ENCODE results near the gene SLC17A9.
A peak's percentile ranks its signal among the peaks of the same experiment; 100 is the strongest.
"Not testable (repeated sequence)": the region's sequence is repeated elsewhere in the genome, so short reads cannot be mapped to it uniquely, and the experiment has no call there.

SLC17A9 gene

DNA sequence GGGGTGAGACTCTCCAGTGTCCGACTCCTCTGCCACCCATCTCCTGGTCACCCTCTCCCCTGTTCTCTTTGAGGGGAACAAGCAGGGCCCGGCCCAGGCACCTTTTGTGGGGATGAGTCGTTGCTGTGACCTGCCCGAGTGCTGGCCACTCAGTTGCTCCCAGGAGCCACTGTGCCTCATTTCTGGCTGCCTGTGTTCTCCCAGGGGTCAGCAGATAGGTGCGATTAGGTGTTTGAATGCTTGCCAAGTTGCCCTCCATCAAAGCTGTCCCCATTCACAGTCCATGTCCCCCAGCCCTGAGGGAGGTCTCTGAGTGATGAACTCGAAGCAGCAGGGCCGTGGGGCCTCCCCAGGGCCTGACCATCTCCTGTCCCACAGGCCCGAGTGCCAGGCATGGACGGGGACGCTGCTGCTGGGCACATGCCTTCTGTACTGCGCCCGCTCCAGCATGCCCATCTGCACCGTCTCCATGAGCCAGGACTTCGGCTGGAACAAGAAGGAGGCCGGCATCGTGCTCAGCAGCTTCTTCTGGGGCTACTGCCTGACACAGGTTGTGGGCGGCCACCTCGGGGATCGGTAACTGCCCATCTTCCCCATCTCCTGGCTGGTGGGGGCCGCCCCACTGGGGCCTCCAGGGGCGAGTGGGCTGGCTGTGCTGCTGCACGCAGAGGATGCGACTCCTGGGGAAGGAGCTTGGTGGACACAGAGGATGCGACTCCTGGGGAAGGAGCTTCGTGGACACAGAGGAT is 4.1 kb downstream of the SLC17A9 start:
- DNase-seq (ENCODE audit: low read depth, low spot score): no peak

DNA sequence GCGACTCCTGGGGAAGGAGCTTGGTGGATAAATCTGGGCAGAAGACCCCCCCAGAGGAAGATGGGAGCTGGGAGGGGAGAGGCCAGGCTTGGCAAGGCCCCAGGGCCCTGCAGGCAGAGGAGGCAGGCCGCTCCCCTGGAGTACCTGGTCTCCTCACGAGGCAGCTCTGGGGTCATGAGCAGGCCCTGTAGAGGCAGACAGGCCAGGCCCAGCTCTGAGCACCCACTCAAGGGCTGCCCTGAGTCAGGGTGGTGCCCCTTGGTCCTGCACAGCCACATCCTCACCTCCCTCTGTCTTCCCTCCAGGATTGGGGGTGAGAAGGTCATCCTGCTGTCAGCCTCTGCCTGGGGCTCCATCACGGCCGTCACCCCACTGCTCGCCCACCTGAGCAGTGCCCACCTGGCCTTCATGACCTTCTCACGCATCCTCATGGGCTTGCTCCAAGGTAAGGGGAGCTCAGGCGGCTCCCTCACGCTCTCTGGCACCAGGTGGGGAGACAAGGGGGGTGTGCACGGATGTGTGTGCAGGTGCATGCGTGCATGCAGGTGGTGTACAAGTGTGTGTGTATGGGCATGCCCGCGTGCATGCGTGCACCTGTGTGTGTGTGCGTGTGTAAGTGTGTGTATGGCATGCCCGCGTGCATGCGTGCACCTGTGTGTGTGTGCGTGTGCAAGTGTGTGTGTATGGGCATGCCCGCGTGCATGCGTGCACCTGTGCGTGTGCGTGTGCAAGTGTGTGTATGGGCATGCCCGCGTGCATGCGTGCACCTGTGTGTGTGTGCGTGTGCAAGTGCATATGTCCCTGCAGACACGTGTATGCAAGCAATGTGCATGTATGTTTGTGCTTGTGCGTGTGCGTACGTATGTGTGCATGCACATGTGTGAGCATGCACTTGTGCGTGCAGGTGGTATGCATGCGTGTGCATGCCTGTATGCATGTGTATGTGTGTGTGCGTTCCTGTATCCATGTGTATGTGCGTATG is 4.9 kb downstream of the SLC17A9 start:
- no peak for DNase-seq (ENCODE audit: low read depth, low spot score)

DNA sequence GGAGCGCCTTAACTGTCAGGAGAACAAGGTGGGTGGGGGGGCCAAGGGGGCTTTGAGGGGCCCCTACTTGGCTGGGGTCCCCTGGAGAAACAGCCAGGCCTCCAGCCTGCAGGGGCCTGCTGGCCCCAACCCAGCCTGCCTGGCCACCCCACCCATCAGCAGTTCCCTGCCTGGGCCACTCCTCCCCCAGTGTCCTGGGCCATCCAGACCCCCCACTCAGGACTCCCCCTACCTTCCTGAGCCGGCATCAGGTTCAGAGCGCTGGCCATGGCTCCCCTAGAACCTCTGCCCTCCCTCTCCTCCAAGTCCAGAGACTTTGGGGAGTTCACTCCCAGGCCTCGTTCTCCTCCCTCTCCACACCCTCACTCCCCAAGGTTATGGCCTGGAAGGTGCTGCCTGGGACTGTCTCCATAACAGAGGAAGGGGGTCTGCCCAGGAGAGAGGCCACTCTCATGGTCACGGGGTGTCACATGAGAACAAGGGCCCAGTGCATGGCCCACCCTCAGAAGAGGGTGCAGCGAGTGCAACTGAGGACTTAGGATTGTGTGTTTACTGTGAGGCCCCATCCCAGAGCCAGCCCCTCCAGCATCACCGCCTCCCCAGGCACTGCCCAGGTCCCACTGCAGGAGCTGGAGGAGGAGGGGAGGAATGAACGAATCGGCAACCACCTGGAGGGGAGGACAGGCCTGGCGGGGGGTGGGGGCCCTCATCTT is 6.0 kb downstream of the SLC17A9 start:
- DNase-seq (ENCODE audit: low read depth, low spot score): no peak

DNA sequence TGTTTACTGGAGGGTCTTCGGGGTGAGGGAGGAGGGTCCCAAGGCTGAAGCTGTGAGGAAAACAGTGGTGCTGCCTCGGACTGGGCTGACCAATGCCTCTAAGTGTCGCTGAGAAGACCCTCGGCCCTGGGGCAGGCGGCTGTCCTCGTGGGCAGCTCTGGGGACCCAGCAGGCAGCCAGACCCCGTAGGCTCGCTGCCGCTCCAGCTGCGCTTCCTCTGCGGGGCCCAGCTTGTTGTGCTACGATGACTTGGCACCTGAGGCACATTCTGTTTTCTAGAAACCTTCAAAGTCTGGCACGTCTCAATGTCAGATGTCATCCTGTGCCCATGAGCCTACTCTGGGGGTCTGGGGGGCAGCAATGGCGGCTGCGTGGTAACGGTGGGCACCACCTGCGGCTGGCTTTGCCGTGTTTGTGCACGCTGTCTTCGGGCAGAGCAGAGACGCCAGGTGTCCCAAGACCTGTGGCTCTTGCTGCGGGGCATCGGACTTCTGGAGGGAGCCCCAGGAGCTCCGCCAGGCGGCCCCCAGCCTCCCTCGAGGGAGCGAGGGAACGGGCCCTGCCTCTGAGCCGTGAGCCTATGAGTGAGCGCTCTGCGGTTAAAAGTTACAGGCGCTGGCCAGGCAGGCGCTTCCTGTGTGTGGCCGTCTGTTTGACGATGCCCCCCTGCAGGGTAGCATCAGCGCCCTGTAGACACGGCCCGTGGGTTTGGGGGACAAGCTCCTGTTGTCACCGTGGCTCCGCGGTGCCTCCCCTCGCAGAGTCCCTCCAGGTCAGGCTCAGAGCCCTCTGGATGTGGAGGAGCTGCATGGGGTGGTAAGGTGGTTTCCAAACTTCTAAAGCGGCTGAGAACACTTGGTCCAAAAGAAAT is 6.8 kb downstream of the SLC17A9 start:
- DNase-seq (ENCODE audit: low read depth, low spot score): no peak

DNA sequence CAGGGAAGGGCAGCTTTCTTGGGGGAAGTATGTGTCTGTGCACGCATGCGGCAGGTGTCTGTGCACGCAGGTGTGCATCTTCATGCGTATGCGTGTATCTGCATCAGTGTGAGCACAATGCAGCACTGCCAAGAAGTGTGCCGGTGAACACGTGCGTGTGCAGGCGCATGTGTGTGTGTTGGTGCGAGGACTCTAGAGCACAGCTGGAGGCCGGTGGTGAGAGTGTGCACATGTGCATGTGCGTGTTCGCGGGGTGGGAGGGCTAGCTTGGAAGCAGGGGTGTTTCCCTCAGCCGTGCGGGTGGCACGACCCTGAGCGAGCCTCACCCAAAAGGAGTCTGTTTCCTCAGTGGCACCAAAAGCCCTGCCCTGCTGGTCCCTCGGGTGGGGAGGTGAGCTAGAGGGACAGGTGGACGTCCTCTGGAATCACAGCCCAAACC is 7.5 kb downstream of the SLC17A9 start:
- DNase-seq (ENCODE audit: low read depth, low spot score): no peak

DNA sequence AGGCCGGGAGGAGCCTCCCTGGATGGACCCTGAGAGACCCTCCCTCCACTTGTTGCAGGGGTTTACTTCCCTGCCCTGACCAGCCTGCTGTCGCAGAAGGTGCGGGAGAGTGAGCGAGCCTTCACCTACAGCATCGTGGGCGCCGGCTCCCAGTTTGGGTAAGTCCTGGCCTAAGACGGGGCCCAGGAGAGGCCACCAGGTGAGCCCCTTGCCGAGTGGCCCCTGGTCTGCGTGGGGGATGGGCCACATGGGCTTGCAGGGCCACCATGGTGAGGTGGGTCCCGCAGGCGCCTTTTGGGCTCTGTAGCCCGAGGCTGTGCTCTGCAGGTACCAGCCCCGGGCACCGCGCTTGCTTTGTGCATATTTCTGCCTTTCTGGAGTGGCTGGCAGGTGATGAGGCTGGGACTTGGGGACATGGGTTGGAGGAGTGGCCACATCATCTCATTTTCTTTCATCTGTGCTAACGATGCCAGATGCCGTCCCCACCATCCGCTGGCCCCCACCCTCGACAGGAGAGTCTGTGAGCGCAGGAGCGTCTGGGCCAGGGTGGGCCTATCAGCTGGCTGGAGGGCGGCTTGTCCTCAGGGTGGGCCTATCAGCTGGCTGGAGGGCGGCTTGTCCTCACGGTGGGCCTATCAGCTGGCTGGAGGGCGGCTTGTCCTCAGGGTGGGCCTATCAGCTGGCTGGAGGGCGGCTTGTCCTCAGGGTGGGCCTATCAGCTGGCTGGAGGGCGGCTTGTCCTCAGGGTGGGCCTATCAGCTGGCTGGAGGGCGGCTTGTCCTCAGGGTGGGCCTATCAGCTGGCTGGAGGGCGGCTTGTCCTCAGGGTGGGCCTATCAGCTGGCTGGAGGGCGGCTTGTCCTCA is 8.2 kb downstream of the SLC17A9 start:
- not testable (repeated sequence) for DNase-seq (ENCODE audit: low read depth, low spot score)

DNA sequence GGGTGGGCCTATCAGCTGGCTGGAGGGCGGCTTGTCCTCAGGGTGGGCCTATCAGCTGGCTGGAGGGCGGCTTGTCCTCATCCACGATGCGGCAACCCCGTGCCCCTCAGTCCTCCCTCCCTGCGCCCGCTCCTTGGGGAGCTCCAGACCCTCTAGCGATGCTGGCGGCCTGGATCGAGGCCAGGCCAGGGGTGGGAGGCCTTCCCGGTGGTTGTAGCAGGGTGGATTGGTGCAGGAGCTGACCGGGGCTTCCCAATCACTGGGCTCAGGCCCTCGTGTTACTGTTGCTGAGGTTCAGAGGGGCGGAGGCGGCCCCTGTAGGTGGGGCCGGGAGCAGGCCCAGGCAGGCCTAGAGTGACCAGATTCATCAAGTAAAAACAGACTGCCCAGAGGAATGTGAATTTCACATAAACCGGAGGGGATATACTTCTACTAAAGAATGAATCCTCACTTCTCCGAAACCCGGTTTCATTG is 8.8 kb downstream of the SLC17A9 start:
- peak; percentile 49 for DNase-seq (ENCODE audit: low read depth, low spot score)

DNA sequence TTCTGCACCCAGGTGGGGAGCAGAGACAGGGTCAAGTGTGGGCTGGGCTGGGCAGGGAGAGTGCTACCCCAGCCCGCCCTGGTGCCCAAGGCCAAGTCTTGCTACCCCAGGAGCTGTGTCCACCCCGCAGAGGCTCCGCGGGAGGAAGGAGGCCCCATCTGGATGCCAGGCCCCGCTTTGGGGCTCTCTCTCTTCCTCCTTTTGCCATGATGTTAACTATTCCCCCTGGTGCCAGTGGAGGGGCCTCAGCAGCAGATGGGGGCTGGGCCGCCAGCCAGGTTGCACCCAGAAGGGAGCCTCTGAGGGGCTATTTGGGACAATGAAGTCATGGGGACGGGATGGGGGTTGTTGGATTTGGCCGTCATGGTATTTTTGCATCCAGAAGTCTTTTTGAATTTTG is 9.3 kb downstream of the SLC17A9 start:
- DNase-seq (ENCODE audit: low read depth, low spot score): no peak

DNA sequence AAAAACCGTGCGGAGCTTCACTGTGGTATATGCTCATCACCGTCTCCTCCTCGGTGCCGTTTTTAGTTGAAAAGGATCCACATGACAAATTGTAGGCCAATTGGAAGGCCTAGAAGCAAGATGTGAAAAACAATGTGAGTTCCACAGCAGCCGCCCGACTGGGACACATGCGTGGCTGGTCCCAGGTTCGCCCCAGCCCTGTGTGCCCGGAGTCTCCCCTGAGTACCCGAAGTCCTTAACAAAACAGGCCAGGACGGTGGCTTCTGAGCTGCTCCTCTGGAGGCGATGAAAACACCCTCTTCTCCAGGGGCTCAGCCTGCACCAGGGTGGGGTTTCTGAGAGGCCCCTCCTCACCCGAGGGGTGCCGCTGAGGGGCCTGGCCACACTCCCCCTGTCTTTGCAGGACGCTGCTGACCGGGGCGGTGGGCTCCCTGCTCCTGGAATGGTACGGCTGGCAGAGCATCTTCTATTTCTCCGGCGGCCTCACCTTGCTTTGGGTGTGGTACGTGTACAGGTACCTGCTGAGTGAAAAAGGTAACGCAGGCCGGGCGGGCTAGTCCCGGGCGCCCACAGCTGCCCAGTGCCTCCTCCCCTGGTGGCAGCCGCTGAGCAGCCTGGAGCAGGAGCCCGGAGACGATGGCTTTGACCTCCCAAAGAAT is 9.8 kb downstream of the SLC17A9 start:
- DNase-seq (ENCODE audit: low read depth, low spot score): no peak

DNA sequence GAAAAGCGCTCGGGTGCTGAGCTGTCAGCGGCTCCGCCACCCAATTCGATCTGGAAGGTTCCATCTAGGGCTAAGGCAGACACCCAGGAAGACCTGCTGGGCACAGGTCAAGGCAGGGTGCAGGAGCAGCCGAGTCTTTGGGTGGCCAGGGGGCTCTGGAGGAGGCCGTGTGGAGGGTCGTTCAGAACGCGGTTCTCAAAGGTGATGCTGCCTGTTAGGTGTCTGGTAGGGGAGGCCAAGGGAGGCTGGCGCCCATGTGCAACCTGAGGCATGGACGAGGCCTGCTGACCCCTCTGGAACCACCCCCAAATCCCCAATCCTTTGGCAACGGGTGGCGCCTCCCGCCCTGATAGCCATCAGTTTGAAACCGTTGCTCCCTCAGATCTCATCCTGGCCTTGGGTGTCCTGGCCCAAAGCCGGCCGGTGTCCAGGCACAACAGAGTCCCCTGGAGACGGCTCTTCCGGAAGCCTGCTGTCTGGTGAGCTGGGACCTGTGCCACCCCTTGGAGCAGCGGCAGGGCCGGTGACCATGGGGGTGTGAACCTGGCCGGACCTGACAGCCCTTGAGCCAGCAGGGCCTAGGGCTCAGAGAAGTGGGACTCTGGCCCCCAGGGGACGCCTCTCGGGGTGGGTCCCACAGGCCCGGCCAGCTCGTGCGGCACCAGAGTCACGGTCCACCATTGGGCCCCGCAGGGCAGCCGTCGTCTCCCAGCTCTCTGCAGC is 10.5 kb downstream of the SLC17A9 start:
- DNase-seq (ENCODE audit: low read depth, low spot score): no peak

DNA sequence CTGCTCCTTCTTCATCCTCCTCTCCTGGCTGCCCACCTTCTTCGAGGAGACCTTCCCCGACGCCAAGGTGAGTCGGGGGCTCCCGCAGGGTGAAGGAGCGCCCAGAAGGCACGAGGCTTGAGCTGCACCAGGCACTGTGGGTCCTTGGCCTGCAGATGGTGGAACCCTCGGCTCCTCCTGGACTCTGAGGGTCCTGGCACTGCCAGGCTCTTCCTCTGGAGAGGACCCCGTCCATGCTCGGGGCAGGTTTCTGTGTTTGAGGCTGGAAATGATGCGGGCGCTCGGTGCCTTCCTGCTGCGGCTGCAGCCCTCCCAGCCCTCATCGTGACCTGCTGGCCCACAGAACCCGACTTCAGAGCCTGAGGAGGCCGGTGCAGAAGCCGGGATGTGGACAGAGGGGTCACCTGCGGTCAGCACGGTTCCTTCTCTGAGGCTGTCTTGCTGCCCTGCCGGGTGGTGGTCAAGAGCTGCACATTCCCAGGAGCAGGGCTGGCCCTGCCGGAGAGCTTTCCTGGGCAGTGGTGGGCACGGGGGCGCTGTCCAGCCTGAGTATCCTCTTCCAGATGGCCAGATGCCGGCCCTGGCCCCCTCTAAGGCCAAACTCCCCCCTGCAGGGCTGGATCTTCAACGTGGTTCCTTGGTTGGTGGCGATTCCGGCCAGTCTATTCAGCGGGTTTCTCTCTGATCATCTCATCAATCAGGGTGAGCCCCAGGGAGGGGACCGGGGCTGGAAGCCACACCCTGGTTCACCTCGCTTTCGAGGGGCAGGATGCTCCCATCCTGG is 11.3 kb downstream of the SLC17A9 start:
- DNase-seq (ENCODE audit: low read depth, low spot score): no peak

DNA sequence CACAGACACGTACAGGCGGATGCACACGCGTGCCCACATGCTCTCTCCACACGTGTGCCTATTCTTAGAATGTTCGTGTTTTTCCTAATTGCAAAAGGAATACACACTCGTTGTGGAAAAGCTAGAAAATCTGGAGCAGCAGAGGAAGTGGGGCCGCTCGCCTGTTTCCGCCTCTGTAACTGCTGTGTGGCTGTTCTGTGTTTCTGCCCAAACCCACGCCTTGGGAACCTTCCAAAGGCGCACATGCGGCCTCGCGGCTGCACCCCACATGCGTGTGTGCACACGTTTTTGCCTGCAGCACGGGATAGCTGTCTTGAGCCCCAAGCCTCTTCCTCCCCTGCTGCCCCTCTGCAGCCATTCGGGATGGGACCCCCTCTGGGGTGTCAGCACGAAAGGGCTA is 12.2 kb downstream of the SLC17A9 start:
- no peak for DNase-seq (ENCODE audit: low read depth, low spot score)

DNA sequence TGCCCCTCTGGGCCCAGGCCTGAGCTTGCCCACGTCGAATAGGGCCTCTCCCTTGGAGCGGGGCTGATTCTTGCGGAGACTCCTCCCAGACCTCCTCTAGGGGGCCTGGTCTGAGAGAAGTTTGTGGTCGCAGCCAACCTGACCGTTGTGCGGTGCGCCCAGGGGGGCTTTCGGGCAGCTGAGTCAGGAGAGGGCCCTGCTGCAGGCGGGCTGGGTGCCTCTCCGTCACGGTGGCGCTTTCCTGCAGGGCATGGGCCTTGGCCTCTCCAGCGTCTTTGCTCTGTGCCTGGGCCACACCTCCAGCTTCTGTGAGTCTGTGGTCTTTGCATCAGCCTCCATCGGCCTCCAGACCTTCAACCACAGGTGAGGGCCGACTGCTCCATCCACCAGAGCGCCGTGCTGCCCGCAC is 12.9 kb downstream of the SLC17A9 start:
- no peak for DNase-seq (ENCODE audit: low read depth, low spot score)

DNA sequence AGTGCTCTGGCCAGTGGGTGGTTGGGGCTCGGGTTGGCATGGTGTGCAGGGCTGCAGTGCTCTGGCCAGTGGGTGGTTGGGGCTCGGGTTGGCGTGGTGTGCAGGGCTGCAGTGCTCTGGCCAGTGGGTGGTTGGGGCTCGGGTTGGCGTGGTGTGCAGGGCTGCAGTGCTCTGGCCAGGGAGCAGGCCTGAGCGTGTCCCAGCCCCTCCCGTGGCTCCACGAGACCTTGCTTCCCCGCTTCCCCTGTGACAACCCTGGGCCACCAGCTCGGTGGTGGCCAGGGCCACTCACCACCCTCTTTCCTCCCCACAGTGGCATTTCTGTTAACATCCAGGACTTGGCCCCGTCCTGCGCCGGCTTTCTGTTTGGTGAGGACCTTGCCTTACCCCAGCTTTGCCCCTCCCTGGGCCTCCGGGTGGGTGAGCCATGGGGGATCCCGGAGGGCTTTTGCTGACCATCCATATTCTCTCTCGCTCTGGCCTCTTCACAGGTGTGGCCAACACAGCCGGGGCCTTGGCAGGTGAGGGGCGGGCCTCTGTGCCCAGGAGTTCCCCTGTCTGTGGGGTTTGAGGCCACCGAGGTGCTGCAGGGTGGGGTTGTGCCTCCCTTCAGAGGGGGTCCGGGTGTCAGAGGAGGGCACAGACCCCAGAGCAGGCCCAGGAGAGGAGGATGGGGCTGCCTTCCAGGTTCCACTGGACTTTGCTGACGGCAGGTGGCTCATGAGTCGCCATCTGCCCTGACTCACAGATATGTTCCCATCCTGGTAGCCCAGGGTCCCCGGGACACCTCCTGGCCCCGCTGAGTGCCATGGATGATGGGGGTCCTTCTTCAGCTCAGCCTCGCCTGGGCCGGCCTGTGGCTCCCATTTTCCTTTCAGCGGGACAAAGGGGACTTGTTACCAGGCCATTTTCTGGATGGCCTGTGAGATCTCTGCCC is 14.0 kb downstream of the SLC17A9 start:
- no peak for DNase-seq (ENCODE audit: low read depth, low spot score)

DNA sequence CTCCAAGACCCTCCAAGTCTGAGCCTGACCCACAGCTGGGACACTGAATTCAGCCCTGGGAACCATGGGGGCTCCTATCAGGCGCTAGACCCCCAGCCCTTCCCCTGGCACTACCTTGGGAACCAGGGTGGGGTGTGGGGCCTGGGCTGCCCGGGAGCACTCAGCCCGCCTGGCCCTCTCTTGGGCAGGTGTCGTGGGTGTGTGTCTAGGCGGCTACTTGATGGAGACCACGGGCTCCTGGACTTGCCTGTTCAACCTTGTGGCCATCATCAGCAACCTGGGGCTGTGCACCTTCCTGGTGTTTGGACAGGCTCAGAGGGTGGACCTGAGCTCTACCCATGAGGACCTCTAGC is 14.6 kb downstream of the SLC17A9 start:
- no peak for DNase-seq (ENCODE audit: low read depth, low spot score)

DNA sequence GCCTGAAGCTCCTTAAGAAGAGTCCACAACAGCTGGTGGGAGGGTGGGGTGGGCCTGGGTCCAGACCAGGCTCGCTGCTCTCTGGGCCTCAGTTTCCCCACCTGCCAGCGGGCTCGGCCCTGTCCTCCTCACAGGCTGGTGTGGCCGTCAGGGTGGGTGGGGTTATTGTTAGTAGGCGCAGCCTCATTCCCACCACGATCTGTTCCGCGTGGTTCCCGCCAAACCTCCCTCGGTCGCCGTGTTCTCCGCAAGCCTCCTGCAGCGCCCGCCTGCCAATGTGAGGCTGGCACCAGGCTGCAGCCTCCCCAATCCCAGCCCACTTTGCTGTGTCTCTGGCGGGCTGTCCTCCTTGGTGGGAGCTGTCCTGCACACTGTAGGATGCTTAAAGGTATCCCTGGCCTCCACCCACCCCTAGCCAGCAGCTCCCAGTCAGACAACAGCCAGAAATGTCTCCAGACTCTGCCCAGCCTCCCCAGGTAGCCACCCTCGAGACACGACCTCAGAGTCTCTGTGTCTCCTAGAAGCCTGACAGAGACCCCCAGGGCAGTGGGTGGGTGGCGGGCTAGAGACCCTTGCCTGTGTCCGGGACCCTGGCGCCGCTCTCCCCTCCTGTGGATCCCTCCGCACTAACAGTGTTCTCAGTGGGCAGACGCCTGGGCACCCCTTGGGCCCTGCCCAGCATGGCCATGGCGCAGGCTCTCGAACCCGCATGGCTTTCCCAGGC is 15.3 kb downstream of the SLC17A9 start:
- DNase-seq (ENCODE audit: low read depth, low spot score): no peak
